Activated T-cell treated with anti-CD3 and anti-CD28 coated beads, Interleukin-2, amount 50 U/mL, for 24 hours (primary cell): ENCODE data around the gene RARG.
A peak's percentile ranks its signal among the peaks of the same experiment; 100 is the strongest.

Experiments used
- DNase-seq: peaks from one replicate; pipeline ENCODE4 v3.0.0-alpha.2; 2020
- H3K27ac Mint-ChIP-seq: 2 replicates; pipeline ENCODE4 v1.8.0; 2020; ENCODE audit warnings: mild to moderate bottlenecking, mixed read lengths
- H3K27me3 Mint-ChIP-seq: 2 replicates; pipeline ENCODE4 v1.8.0; 2020; ENCODE audit warnings: mixed read lengths
- H3K36me3 Mint-ChIP-seq: 2 replicates; pipeline ENCODE4 v1.8.0; 2020; ENCODE audit warnings: low read depth, mixed read lengths
- H3K4me1 Mint-ChIP-seq: 2 replicates; pipeline ENCODE4 v1.8.0; 2020; ENCODE audit warnings: low read depth, mixed read lengths
- H3K4me3 Mint-ChIP-seq: 2 replicates; pipeline ENCODE4 v1.8.0; 2020; ENCODE audit warnings: mild to moderate bottlenecking, moderate library complexity, mixed read lengths
- H3K9me3 Mint-ChIP-seq: 2 replicates; pipeline ENCODE4 v1.8.0; 2020; ENCODE audit warnings: mixed read lengths

RARG gene

GRCh38 chr12:53255996-53256395, 24.0 kb upstream of the RARG start:
- DNase-seq: no peak
- no peaks in the 10 kb centered on the region for H3K27me3 Mint-ChIP-seq
- peaks cover 53% of the 10 kb centered on the region for H3K4me1 Mint-ChIP-seq
- no peaks in the 10 kb centered on the region for H3K9me3 Mint-ChIP-seq
- H3K27ac Mint-ChIP-seq: peak overlapping the region; percentile 84
- peaks cover 33% of the 10 kb centered on the region for H3K36me3 Mint-ChIP-seq
- no peak overlapping the region for H3K4me3 Mint-ChIP-seq

- no peak for DNase-seq
- Mint-ChIP-seq H3K36me3 (peaks cover 33% of the 10 kb centered on the region), H3K27me3 (no peaks in the 10 kb centered on the region), H3K27ac (peak overlapping the region; percentile 84), H3K9me3 (no peaks in the 10 kb centered on the region), H3K4me3 (no peak overlapping the region), H3K4me1 (peaks cover 53% of the 10 kb centered on the region)
These were observed 23.0 kb upstream of the RARG start for GRCh38 chr12:53254816-53255545.

- Mint-ChIP-seq H3K36me3 (peaks cover 33% of the 10 kb centered on the region), H3K4me3 (peak overlapping the region; percentile 99), H3K4me1 (peaks cover 49% of the 10 kb centered on the region), H3K9me3 (no peaks in the 10 kb centered on the region), H3K27ac (peak overlapping the region; percentile 97), H3K27me3 (no peaks in the 10 kb centered on the region)
- DNase-seq: no peak
These were observed 21.3 kb upstream of the RARG start for GRCh38 chr12:53253298-53253697.

- Mint-ChIP-seq H3K27me3 (no peaks in the 10 kb centered on the region), H3K4me1 (peaks cover 49% of the 10 kb centered on the region)
These were observed 20.4 kb upstream of the RARG start for GRCh38 chr12:53252349-53252916.

GRCh38 chr12:53251477-53252348, 19.7 kb upstream of the RARG start:
- no peaks in the 10 kb centered on the region for H3K27me3 Mint-ChIP-seq
- DNase-seq: peak; percentile 84
- peak overlapping the region; percentile 99 for H3K4me3 Mint-ChIP-seq
- H3K27ac Mint-ChIP-seq: peak overlapping the region; percentile 97
- peaks cover 33% of the 10 kb centered on the region for H3K36me3 Mint-ChIP-seq
- peaks cover 49% of the 10 kb centered on the region for H3K4me1 Mint-ChIP-seq
- H3K9me3 Mint-ChIP-seq: no peaks in the 10 kb centered on the region

More at GRCh38 chr12:53252349-53252916, 20.4 kb upstream of the RARG start:
- Mint-ChIP-seq H3K27ac (peak overlapping the region; percentile 97), H3K9me3 (no peaks in the 10 kb centered on the region), H3K4me3 (peak overlapping the region; percentile 99), H3K36me3 (peaks cover 33% of the 10 kb centered on the region)
- DNase-seq: no peak

GRCh38 chr12:53245286-53245685, 13.3 kb upstream of the RARG start:
- no peak for DNase-seq
- peaks cover 2% of the 10 kb centered on the region for H3K4me1 Mint-ChIP-seq
- H3K9me3 Mint-ChIP-seq: no peaks in the 10 kb centered on the region
- H3K27me3 Mint-ChIP-seq: no peaks in the 10 kb centered on the region
- no peak overlapping the region for H3K27ac Mint-ChIP-seq
- H3K4me3 Mint-ChIP-seq: no peak overlapping the region
- H3K36me3 Mint-ChIP-seq: no peaks in the 10 kb centered on the region

GRCh38 chr12:53244337-53244736, 12.3 kb upstream of the RARG start:
- no peaks in the 10 kb centered on the region for H3K9me3 Mint-ChIP-seq
- no peaks in the 10 kb centered on the region for H3K36me3 Mint-ChIP-seq
- no peak overlapping the region for H3K4me3 Mint-ChIP-seq
- peaks cover 2% of the 10 kb centered on the region for H3K4me1 Mint-ChIP-seq
- H3K27me3 Mint-ChIP-seq: no peaks in the 10 kb centered on the region
- DNase-seq: no peak
- no peak overlapping the region for H3K27ac Mint-ChIP-seq

- H3K27me3 Mint-ChIP-seq: no peaks in the 10 kb centered on the region
- no peaks in the 10 kb centered on the region for H3K36me3 Mint-ChIP-seq
- H3K9me3 Mint-ChIP-seq: no peaks in the 10 kb centered on the region
- H3K4me3 Mint-ChIP-seq: no peak overlapping the region
- no peak overlapping the region for H3K27ac Mint-ChIP-seq
- DNase-seq: no peak
- peaks cover 11% of the 10 kb centered on the region for H3K4me1 Mint-ChIP-seq
These were observed 9.8 kb upstream of the RARG start for GRCh38 chr12:53241623-53242412.

- H3K27me3 Mint-ChIP-seq: no peaks in the 10 kb centered on the region
- no peaks in the 10 kb centered on the region for H3K9me3 Mint-ChIP-seq
- H3K4me1 Mint-ChIP-seq: peaks cover 32% of the 10 kb centered on the region
- H3K27ac Mint-ChIP-seq: no peak overlapping the region
- H3K36me3 Mint-ChIP-seq: no peaks in the 10 kb centered on the region
- DNase-seq: no peak
- H3K4me3 Mint-ChIP-seq: no peak overlapping the region
These were observed 7.7 kb upstream of the RARG start for GRCh38 chr12:53239643-53240258.

- Mint-ChIP-seq H3K27ac (peak overlapping the region; percentile 56), H3K9me3 (no peaks in the 10 kb centered on the region), H3K4me3 (peak overlapping the region; percentile 18), H3K27me3 (no peaks in the 10 kb centered on the region), H3K36me3 (no peaks in the 10 kb centered on the region), H3K4me1 (peaks cover 52% of the 10 kb centered on the region)
- DNase-seq: peak; percentile 64
These were observed 4.6 kb upstream of the RARG start for GRCh38 chr12:53236443-53237111.

- Mint-ChIP-seq H3K9me3 (no peaks in the 10 kb centered on the region), H3K4me3 (peak overlapping the region; percentile 18), H3K27ac (peak overlapping the region; percentile 56), H3K27me3 (no peaks in the 10 kb centered on the region), H3K36me3 (no peaks in the 10 kb centered on the region), H3K4me1 (peaks cover 58% of the 10 kb centered on the region)
- peak; percentile 63 for DNase-seq
These were observed 3.9 kb upstream of the RARG start for GRCh38 chr12:53235742-53236442.

GRCh38 chr12:53235164-53235563, 3.2 kb upstream of the RARG start:
- no peaks in the 10 kb centered on the region for H3K27me3 Mint-ChIP-seq
- H3K4me1 Mint-ChIP-seq: peaks cover 62% of the 10 kb centered on the region
- no peak overlapping the region for H3K4me3 Mint-ChIP-seq
- H3K36me3 Mint-ChIP-seq: no peaks in the 10 kb centered on the region
- no peak overlapping the region for H3K27ac Mint-ChIP-seq
- DNase-seq: no peak
- no peaks in the 10 kb centered on the region for H3K9me3 Mint-ChIP-seq

GRCh38 chr12:53234271-53234914, 2.4 kb upstream of the RARG start:
- no peak overlapping the region for H3K27ac Mint-ChIP-seq
- no peaks in the 10 kb centered on the region for H3K36me3 Mint-ChIP-seq
- no peaks in the 10 kb centered on the region for H3K9me3 Mint-ChIP-seq
- no peak overlapping the region for H3K4me3 Mint-ChIP-seq
- no peak for DNase-seq
- peaks cover 70% of the 10 kb centered on the region for H3K4me1 Mint-ChIP-seq
- no peaks in the 10 kb centered on the region for H3K27me3 Mint-ChIP-seq
